HG03342 (cell line): ENCODE results near the gene LRRC53.

Experiments
- ATAC-seq: cut with Tn5 transposase; IDR thresholded peaks from one replicate; pipeline ENCODE4 v1.9.1; 2021; ENCODE audit warnings: mild to moderate bottlenecking, moderate library complexity; ENCODE audit not compliant: unreplicated experiment

Gene LRRC53

GRCh38 chr1:74434321-74434720, 78.1 kb downstream of the LRRC53 start:
- ATAC-seq: no peak

- ATAC-seq: no peak
Observed at GRCh38 chr1:74432325-74432724, 80.1 kb downstream of the LRRC53 start.

DNA sequence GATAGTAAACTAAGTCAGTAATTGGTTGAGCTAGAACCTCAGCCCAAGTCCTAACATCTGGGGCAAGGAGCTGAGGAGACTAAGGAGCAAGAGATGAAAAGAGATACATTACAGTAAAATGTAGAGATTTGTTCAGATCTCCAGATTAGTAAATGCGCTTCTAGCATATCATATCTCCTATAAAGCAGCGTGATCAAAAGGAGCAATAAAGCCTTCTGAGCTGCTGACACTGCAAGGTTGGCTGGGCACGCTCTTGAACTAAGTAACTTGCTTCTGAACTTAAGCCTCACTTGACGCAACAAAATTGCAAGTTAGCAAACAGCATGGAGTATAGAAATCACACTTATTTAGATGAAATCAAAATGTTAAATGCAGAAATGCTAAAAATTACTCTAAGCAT, 80.9 kb downstream of the LRRC53 start:
- no peak for ATAC-seq

DNA sequence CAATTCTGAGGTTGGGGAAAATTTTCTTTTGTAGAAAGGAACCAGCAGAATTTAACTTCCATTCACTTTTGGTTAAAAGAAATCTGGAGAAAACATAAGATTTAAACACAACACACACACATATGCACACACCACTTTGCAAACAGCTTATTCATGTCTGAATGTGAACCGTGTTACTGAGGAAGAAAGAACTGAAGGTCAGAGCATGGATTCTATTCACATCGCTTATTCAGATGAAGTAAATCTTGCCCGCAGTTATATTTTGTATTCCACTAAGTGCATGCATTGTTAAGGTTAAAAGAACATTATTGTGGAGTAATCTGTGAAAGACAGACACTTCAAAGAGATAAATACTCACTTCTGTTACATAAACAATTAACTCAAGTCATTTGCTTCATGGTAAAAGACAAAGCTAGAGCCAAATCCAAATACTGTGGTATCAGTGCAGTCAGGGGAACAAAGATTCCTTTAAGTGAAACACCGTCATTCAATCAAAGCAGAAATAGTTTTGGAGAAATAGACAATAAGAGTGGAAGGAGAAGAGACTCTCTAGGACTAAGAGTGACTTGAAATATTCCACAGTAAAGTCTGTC, 82.0 kb downstream of the LRRC53 start:
- ATAC-seq: no peak

DNA sequence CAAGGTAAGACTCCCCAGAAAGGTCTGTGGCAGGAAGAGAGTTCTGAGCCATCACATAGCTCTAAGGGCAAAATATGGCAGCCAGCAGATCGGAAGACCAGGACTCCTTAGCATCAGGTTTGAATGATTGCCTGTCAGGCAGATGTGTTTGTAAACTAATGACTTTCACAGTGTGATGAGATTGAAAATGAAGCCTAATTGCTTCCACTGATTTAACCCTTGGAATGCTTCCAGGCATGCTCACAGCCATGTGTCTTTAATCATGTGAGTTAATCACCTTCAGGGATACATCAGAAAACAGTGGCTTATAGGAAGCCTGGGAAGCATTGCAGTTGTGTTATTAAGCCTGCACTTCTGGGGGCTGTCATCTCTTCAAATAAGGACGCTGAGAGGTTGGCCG, 82.8 kb downstream of the LRRC53 start:
- ATAC-seq: no peak

- ATAC-seq: no peak
Observed at GRCh38 chr1:74427681-74428080, 84.7 kb downstream of the LRRC53 start.

DNA sequence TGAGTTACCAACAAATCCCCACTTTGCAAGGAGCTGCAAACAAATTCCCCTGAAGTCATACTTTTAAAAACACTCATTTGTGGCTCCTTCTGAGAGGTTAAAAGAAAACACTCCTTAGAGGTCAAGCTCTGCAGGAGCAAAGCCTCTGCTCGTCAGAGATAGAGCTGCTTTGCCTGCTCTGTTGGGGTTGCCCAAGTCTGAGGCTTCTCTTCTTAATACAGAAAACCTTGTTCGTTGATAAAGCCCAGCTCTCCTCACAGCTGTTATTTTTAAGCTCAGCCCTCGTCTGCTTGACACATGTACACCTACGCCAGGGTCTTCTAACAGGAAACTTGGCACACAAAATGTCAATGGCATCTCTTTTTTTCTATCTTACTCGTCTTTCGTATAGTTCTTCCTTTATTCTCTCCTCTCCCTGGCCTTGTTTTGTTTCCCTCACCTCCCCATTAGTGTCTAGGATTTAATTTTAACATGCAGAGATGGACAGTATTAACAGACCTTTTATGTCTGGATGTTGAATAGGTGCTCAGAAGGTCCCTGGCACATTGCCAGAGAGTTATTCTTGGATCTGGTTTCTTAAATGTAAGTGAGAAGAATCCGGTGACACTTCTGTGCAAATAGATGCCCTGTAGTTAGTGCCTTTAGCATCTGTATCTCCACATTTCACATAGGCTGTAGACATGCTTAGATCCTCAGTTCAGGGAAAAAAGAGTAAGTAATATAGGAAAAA, 86.0 kb downstream of the LRRC53 start:
- ATAC-seq: no peak

DNA sequence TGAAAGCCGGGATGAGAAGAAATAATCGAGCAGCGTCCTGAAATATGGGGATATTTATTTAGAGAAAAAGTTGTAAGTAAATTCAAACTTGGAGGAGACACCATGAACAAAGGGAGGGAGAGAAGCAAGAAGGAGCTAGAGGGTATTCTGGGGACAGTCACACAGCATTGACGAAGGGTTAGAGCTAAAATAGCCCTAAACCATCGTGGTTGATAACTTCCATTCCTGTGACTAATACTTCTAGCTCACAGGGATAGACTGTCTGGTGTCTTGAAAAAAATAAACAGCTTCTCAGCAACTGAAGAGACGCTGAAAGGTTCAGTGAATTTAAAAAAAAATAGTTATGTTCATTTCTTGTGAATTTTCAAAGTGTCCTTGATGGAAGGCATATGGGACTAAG, 86.7 kb downstream of the LRRC53 start:
- no peak for ATAC-seq

- ATAC-seq: no peak
Observed at GRCh38 chr1:74423471-74423870, 88.9 kb downstream of the LRRC53 start.

DNA sequence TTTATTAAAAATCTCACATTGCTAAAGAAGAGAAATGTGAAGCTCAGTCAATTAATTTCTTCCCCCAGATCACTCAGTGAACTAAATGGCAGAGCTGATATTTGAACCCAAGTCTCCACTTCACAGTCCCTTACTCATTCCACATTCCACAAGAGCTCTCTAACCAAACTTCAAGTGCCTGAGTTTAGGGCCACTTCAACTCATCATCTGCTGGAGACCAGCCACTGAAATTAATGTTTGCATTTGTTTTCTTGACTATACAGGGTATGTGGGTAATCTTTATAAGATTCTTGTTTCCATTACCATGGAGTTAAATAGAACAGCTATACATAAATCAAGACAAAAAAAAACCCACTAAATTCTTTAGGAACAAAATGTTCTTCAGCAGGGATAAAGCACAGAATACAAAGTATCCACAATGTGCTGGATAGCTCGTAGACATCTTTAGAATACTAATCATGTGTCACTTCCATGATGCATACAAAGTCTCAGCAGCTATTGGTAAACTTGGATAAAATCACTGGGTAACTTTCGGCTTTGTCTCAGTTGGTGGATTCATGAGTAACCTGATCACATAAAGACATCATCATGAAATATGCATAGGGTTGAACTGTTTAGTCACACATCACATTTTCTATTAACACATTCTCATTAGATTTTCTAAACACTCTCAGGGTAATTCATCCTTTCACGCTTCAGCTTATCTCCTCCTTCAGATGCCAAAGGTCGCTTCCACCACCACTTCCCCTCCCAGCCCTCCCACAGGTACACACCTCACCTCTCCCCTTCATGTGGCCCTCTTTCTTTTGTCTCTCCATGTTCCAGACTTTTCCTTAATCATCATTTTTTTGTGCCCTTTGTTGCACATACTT, 89.8 kb downstream of the LRRC53 start:
- no peak for ATAC-seq

DNA sequence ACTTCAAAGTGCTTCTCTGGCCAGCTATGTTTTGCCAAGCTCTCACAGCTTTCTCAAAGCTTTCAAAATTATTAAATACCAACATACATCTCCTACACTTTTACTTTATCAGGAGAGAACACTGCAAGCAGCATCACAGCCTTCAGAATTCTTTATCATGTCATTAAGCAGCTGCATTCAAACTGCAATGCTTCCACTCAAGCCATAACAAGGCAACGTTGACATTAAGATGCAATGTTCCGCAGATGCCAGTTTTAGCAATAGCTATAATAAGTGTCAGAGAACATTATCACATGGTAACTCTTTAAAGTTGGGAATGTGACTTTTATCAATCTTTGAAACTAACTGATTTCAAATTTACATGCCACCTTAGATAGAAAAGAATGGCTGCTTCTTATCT, 91.9 kb downstream of the LRRC53 start:
- no peak for ATAC-seq
